WTC11 (cell line): ENCODE results near the gene SCARB2. TPM values are rescaled to one million over a fixed set of nuclear protein-coding genes. Genes with fewer than 3 reads are reported as not detected.
A peak's percentile ranks its signal among the peaks of the same experiment; 100 is the strongest.

ENCODE experiments used
- ATAC-seq: fragments of 200-7000 bp; cut with Tn5 transposase; 2 replicates; pipeline ENCODE4 v1.10.0; 2021; ENCODE audit warnings: mild to moderate bottlenecking, moderate library complexity
- CTCF ChIA-PET: fragments of 300-600 bp; sonication (Branson Sonifier 250); formaldehyde crosslinking; loops from one replicate; lab custom pipeline; 2021; ENCODE audit warnings: antibody characterized with exemption; lab: Charles Lee
- POLR2A ChIA-PET: fragments of 350-600 bp; sonication (Branson Sonifier 250); formaldehyde crosslinking; loops from one replicate; lab custom pipeline; 2021; ENCODE audit warnings: antibody characterized with exemption; lab: Charles Lee
- DNase-seq: peaks from one replicate; pipeline ENCODE4 v3.0.0; 2021; ENCODE audit warnings: low spot score
- H3K27ac Mint-ChIP-seq: 2 replicates; pipeline ENCODE4 v1.8.0; 2021; ENCODE audit warnings: mixed read lengths
- H3K27me3 Mint-ChIP-seq: 2 replicates; pipeline ENCODE4 v1.8.0; 2021; ENCODE audit warnings: low read depth, mild to moderate bottlenecking, moderate library complexity, mixed read lengths
- H3K36me3 Mint-ChIP-seq: 2 replicates; pipeline ENCODE4 v1.8.0; 2021; ENCODE audit warnings: mixed read lengths
- H3K4me1 Mint-ChIP-seq: 2 replicates; pipeline ENCODE4 v1.8.0; 2022; ENCODE audit warnings: mixed read lengths
- H3K4me3 Mint-ChIP-seq: 2 replicates; pipeline ENCODE4 v1.8.0; 2021; ENCODE audit warnings: mild to moderate bottlenecking, moderate library complexity, mixed read lengths
- H3K9me3 Mint-ChIP-seq: 2 replicates; pipeline ENCODE4 v1.8.0; 2021; ENCODE audit warnings: mixed read lengths
- ATF6 ChIP-seq: sonication (generic); formaldehyde crosslinking; IDR thresholded peaks from 2 replicates; pipeline ENCODE4 v1.8.1; 2023; ENCODE audit warnings: mild to moderate bottlenecking, missing genetic modification reagents
- CBFB ChIP-seq: sonication (generic); formaldehyde crosslinking; IDR thresholded peaks from 2 replicates; pipeline ENCODE4 v1.8.1; 2022; ENCODE audit warnings: mild to moderate bottlenecking, low read depth, missing genetic modification reagents
- CDX4 ChIP-seq: fragments of 250-450 bp; sonication (Bioruptor Pico); IDR thresholded peaks from 2 replicates; pipeline ENCODE4 v1.9.0; 2021; ENCODE audit warnings: moderate library complexity, mild to moderate bottlenecking, inconsistent platforms, borderline replicate concordance
- CREM ChIP-seq: sonication (generic); formaldehyde crosslinking; IDR thresholded peaks from 2 replicates; pipeline ENCODE4 v1.8.1; 2022; ENCODE audit warnings: mild to moderate bottlenecking, missing genetic modification reagents, moderate library complexity
- ELF4 ChIP-seq: sonication (generic); formaldehyde crosslinking; IDR thresholded peaks from 2 replicates; pipeline ENCODE4 v1.8.1; 2022; ENCODE audit warnings: low read depth, mild to moderate bottlenecking, moderate library complexity, missing genetic modification reagents
- ERG ChIP-seq: fragments of 250-450 bp; sonication (Bioruptor Pico); IDR thresholded peaks from 2 replicates; pipeline ENCODE4 v1.8.0; 2021; ENCODE audit warnings: mild to moderate bottlenecking
- ETV6 ChIP-seq: sonication (generic); formaldehyde crosslinking; IDR thresholded peaks from 2 replicates; pipeline ENCODE4 v1.8.1; 2022; ENCODE audit warnings: mild to moderate bottlenecking, missing genetic modification reagents
- FOXK1 ChIP-seq: sonication (generic); formaldehyde crosslinking; IDR thresholded peaks from 2 replicates; pipeline ENCODE4 v1.8.0; 2022; ENCODE audit warnings: mild to moderate bottlenecking, moderate library complexity, missing genetic modification reagents
- GABPB1 ChIP-seq: sonication (generic); formaldehyde crosslinking; IDR thresholded peaks from 2 replicates; pipeline ENCODE4 v1.8.1; 2023; ENCODE audit warnings: mild to moderate bottlenecking, missing genetic modification reagents
- HMGXB4 ChIP-seq: sonication (generic); formaldehyde crosslinking; IDR thresholded peaks from 2 replicates; pipeline ENCODE4 v1.8.1; 2023; ENCODE audit warnings: mild to moderate bottlenecking, moderate library complexity, missing genetic modification reagents
- IRF2 ChIP-seq: sonication (generic); formaldehyde crosslinking; IDR thresholded peaks from 2 replicates; pipeline ENCODE4 v1.8.0; 2022; ENCODE audit warnings: low read depth, missing genetic modification reagents, borderline replicate concordance
- MXD4 ChIP-seq: fragments of 250-450 bp; sonication (Bioruptor Pico); IDR thresholded peaks from 2 replicates; pipeline ENCODE4 v1.8.0; 2021; ENCODE audit warnings: mild to moderate bottlenecking, moderate library complexity, borderline replicate concordance
- MYBL2 ChIP-seq: sonication (generic); formaldehyde crosslinking; IDR thresholded peaks from 2 replicates; pipeline ENCODE4 v1.8.1; 2023; ENCODE audit warnings: mild to moderate bottlenecking, moderate library complexity, missing genetic modification reagents
- NFATC4 ChIP-seq: fragments of 250-450 bp; sonication (Bioruptor Pico); IDR thresholded peaks from 2 replicates; pipeline ENCODE4 v1.9.0; 2021; ENCODE audit warnings: mild to moderate bottlenecking
- NFYB ChIP-seq: sonication (generic); formaldehyde crosslinking; conservative IDR thresholded peaks from 2 replicates; pipeline ENCODE4 v1.8.0; 2022; ENCODE audit warnings: low read depth, missing genetic modification reagents
- NR2C2 ChIP-seq: sonication (generic); formaldehyde crosslinking; IDR thresholded peaks from 2 replicates; pipeline ENCODE4 v1.8.0; 2022; ENCODE audit warnings: mild to moderate bottlenecking, missing genetic modification reagents
- RELA ChIP-seq: sonication (generic); formaldehyde crosslinking; IDR thresholded peaks from 2 replicates; pipeline ENCODE4 v1.8.1; 2022; ENCODE audit warnings: missing genetic modification reagents, mild to moderate bottlenecking, borderline replicate concordance
- SMAD4 ChIP-seq: sonication (generic); formaldehyde crosslinking; IDR thresholded peaks from 2 replicates; pipeline ENCODE4 v1.8.0; 2022; ENCODE audit warnings: mild to moderate bottlenecking, missing genetic modification reagents
- TCF7 ChIP-seq: sonication (generic); formaldehyde crosslinking; IDR thresholded peaks from 2 replicates; pipeline ENCODE4 v1.8.0; 2022; ENCODE audit warnings: mild to moderate bottlenecking, low read depth, missing genetic modification reagents, moderate library complexity
- TEAD1 ChIP-seq: sonication (generic); formaldehyde crosslinking; IDR thresholded peaks from 2 replicates; pipeline ENCODE4 v1.8.0; 2022; ENCODE audit warnings: mild to moderate bottlenecking, missing genetic modification reagents
- ZNF121 ChIP-seq: sonication (generic); formaldehyde crosslinking; IDR thresholded peaks from 2 replicates; pipeline ENCODE4 v1.8.0; 2023; ENCODE audit warnings: missing genetic modification reagents
- ZNF138 ChIP-seq: sonication (generic); formaldehyde crosslinking; conservative IDR thresholded peaks from 2 replicates; pipeline ENCODE4 v1.8.1; 2022; ENCODE audit warnings: mild to moderate bottlenecking, moderate library complexity, missing genetic modification reagents
- ZNF263 ChIP-seq: sonication (generic); formaldehyde crosslinking; IDR thresholded peaks from 2 replicates; pipeline ENCODE4 v1.8.1; 2022; ENCODE audit warnings: low read depth, mild to moderate bottlenecking, moderate library complexity, missing genetic modification reagents
- ZNF317 ChIP-seq: sonication (generic); formaldehyde crosslinking; IDR thresholded peaks from 2 replicates; pipeline ENCODE4 v1.8.1; 2023; ENCODE audit warnings: low read depth, mild to moderate bottlenecking, moderate library complexity, missing genetic modification reagents, borderline replicate concordance
- ZNF416 ChIP-seq: fragments of 250-450 bp; sonication (Bioruptor Pico); IDR thresholded peaks from 2 replicates; pipeline ENCODE4 v1.9.0; 2021; ENCODE audit warnings: mild to moderate bottlenecking, inconsistent platforms
- ZNF423 ChIP-seq: fragments of 250-450 bp; sonication (Bioruptor Pico); IDR thresholded peaks from 2 replicates; pipeline ENCODE4 v2.1.2; 2022; ENCODE audit warnings: mild to moderate bottlenecking, moderate library complexity
- total RNA-seq: library from RNA; stranded (reverse); gene quantifications from 3 replicates; pipeline ENCODE4 v1.2.3, GENCODE V29; 2021

SCARB2 gene
- total RNA-seq, 1 experiment from 2014 or later, result 38.0 TPM

- TF ChIP-seq MXD4 (CRISPR knock-in tag) (no peak), ATF6 (CRISPR knock-in tag) (no peak), NFATC4 (CRISPR knock-in tag) (no peak), GABPB1 (CRISPR knock-in tag) (peak; percentile 53; the same call in 1 of the 2 replicates), ELF4 (no peak), CBFB (CRISPR knock-in tag) (peak; percentile 68), CREM (peak; percentile 62; the same call in 1 of the 2 replicates), ZNF121 (CRISPR knock-in tag) (no peak), TEAD1 (CRISPR knock-in tag) (peak; percentile 65; the same call in 1 of the 2 replicates), SMAD4 (no peak), IRF2 (CRISPR knock-in tag) (no peak), ERG (CRISPR knock-in tag) (no peak), ETV6 (CRISPR knock-in tag) (peak; percentile 92), ZNF317 (CRISPR knock-in tag) (peak; percentile 35; the same call in 1 of the 2 replicates)
Measured at GRCh38 chr4:76213415-76214176, at the start of gene SCARB2 (continued).

GRCh38 chr4:76260571-76260970 lies 46.9 kb upstream of the SCARB2 start:
- H3K27ac Mint-ChIP-seq, result no peak overlapping the region
- no peaks in the 10 kb centered on the region; the same call in 1 of the 2 replicates for H3K4me1 Mint-ChIP-seq
- H3K9me3 Mint-ChIP-seq, result no peaks in the 10 kb centered on the region
- CTCF ChIA-PET, result no interaction called here
- ATAC-seq, result no peak
- TF ChIP-seq ZNF416 (CRISPR knock-in tag) (no peak), ELF4 (no peak), NFYB (CRISPR knock-in tag) (no peak), RELA (CRISPR knock-in tag) (no peak), CDX4 (CRISPR knock-in tag) (no peak)
- TF ChIP-seq, all 79 proteins: peak for 0
- no peak overlapping the region for H3K4me3 Mint-ChIP-seq
- POLR2A ChIA-PET, result no interaction called here
- DNase-seq, result no peak
- no peaks in the 10 kb centered on the region; the same call in none of the 2 replicates for H3K27me3 Mint-ChIP-seq
- H3K36me3 Mint-ChIP-seq, result no peaks in the 10 kb centered on the region

GRCh38 chr4:76257824-76258223 lies 44.2 kb upstream of the SCARB2 start:
- no peak for ATAC-seq
- Mint-ChIP-seq H3K4me3 (no peak overlapping the region), H3K9me3 (no peaks in the 10 kb centered on the region), H3K27me3 (peaks cover 15% of the 10 kb centered on the region), H3K27ac (no peak overlapping the region), H3K36me3 (no peaks in the 10 kb centered on the region), H3K4me1 (no peaks in the 10 kb centered on the region)
- DNase-seq, result no peak
- ChIA-PET CTCF (interaction anchor here (1.0 to 1.2 kb wide), 2 partner anchors 58 to 78 kb away, joined by 3 to 7 read pairs; no protein-coding TSS in a partner anchor), POLR2A (no interaction called here)
- no peak for TF ChIP-seq FOXK1 (CRISPR knock-in tag)
- TF ChIP-seq ZNF416 (CRISPR knock-in tag), result no peak
- no peak for TF ChIP-seq TCF7
- TF ChIP-seq MYBL2 (CRISPR knock-in tag), result no peak
- no peak for TF ChIP-seq ZNF138 (CRISPR knock-in tag)
- TF ChIP-seq HMGXB4 (CRISPR knock-in tag), result no peak
- TF ChIP-seq CREM, result no peak
- TF ChIP-seq ZNF121 (CRISPR knock-in tag), result no peak
- TF ChIP-seq ZNF263 (CRISPR knock-in tag), result no peak
- TF ChIP-seq NR2C2 (CRISPR knock-in tag), result no peak
- TF ChIP-seq ZNF423 (CRISPR knock-in tag), result no peak
